Measurements from ENCODE around the gene LYPD6B. TPM values are rescaled to one million over a fixed set of nuclear protein-coding genes. Genes with fewer than 3 reads are reported as not detected.

Gene LYPD6B
- total and polyA plus RNA-seq, 10 of the 15 experiments (the other 5 are each of a cell fraction or from before 2014, with no cell fraction given), result 1.0 to 6.6 (median 4.0) TPM

- H3K4me3 ChIP-seq, result no peak overlapping the region
- SMC1A ChIA-PET (ENCODE audit: uncharacterized antibody, unreplicated experiment), result no interaction called here
- BruUV-seq (replicated peaks), result no TSS peak
- no peaks in the 10 kb centered on the region for H3K4me1 ChIP-seq (ENCODE audit: control insufficient read depth, insufficient read depth, low read length)
- FAIRE-seq (no peak), ATAC-seq (no peak), DNase-seq (ENCODE audit: low read depth, low spot score) (no peak)
- intact Hi-C loops (cut with micrococcal nuclease; ENCODE audit: unreplicated experiment), result no loop called here
- POLR2A ChIA-PET, result no interaction called here
- RAD21 ChIA-PET (ENCODE audit: unreplicated experiment), result no interaction called here
- no peaks in the 10 kb centered on the region for H4K20me1 ChIP-seq (ENCODE audit: control insufficient read depth, insufficient read depth)
- H3K9me3 ChIP-seq (replicated peaks; ENCODE audit: control insufficient read depth, insufficient read depth, low read length), result no peaks in the 10 kb centered on the region
- no peak overlapping the region for H3K27ac ChIP-seq (ENCODE audit: control insufficient read depth, insufficient read depth)
- CTCF ChIA-PET, result interaction anchor here (2.3 kb wide), 1 partner anchor 58 kb away, joined by 8 read pairs; no protein-coding TSS in a partner anchor
- TF ChIP-seq ZBTB33 (IDR thresholded peaks at IDR 0.05) (no peak), POLR2AphosphoS2 (IDR thresholded peaks at IDR 0.05; ENCODE audit: low read depth, low read length) (no peak), YBX1 (IDR thresholded peaks at IDR 0.05) (no peak), ELK1 (IDR thresholded peaks at IDR 0.05; ENCODE audit: low read depth, low read length) (no peak), NRF1 (conservative IDR thresholded peaks at IDR 0.05; ENCODE audit: low read depth, low read length) (no peak), KDM1A (IDR thresholded peaks at IDR 0.05; ENCODE audit: borderline replicate concordance) (no peak), CUX1 (IDR thresholded peaks at IDR 0.05; ENCODE audit: insufficient replicate concordance, low read depth, low read length) (no peak), SREBF2 (IDR thresholded peaks at IDR 0.05; ENCODE audit: low read length) (no peak), CREB1 (IDR thresholded peaks at IDR 0.05; ENCODE audit: low read depth) (no peak)
- TF ChIP-seq, protein P1, sequence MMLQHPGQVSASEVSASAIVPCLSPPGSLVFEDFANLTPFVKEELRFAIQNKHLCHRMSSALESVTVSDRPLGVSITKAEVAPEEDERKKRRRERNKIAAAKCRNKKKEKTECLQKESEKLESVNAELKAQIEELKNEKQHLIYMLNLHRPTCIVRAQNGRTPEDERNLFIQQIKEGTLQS (IDR thresholded peaks at IDR 0.05; ENCODE audit: borderline replicate concordance, extremely low read depth, low read depth, low read length), result no peak
- WGBS (ENCODE audit: insufficient coverage, insufficient replicate concordance, low lambda C conversion rate, missing lambda C conversion rate), result 23% methylated on average over 5 of the region's 5 CpGs
- no peaks in the 10 kb centered on the region for H3K27me3 ChIP-seq (replicated peaks in 1 of 2; ENCODE audit: control insufficient read depth in 2 of 2, insufficient read depth in 2 of 2, low read length in 1 of 2)
- H3K4me2 ChIP-seq (ENCODE audit: control insufficient read depth, insufficient read depth), result no peak overlapping the region
- H3K36me3 ChIP-seq (ENCODE audit: control insufficient read depth in 2 of 2, insufficient read depth in 2 of 2, low read length in 1 of 2), result no peaks in the 10 kb centered on the region
- H3K9ac ChIP-seq (ENCODE audit: control insufficient read depth, insufficient read depth, low read length), result no peak overlapping the region
- no peak overlapping the region for H2AFZ ChIP-seq (ENCODE audit: control insufficient read depth, low read depth, low read length)
- in situ Hi-C loops (cut with MboI), result no loop called here
- no peaks in the 10 kb centered on the region for H3K79me2 ChIP-seq (ENCODE audit: control insufficient read depth, insufficient read depth, low read length)
Observed at GRCh38 chr2:149076863-149077412, 38.4 kb downstream of the LYPD6B start.
